NT2/D1 (cell line): ENCODE measurements around the gene AVPR2.

Experiments used
- SUZ12 ChIP-seq: IDR thresholded peaks from 2 replicates; pipeline ENCODE4 v1.6.1; 2011; ENCODE audit not compliant: insufficient read length, insufficient read depth; ENCODE audit errors: extremely low read depth
- YY1 ChIP-seq: IDR thresholded peaks from 2 replicates; pipeline ENCODE4 v1.6.1; 2011; ENCODE audit not compliant: insufficient read length, insufficient read depth
- ZNF274 ChIP-seq: IDR thresholded peaks from 2 replicates; pipeline ENCODE4 v1.6.1; 2011; ENCODE audit warnings: mild to moderate bottlenecking, low read depth, low read length

GRCh38 chrX:153953342-153953830 is 48.9 kb downstream of the AVPR2 start:
- TF ChIP-seq YY1 (no peak), ZNF274 (no peak), SUZ12 (no peak)
